Mesenchymal stem cell (in vitro differentiated cells and primary cell): ENCODE measurements around the gene TCHP.

Experiments used
- DNase-seq: peaks from one replicate; pipeline ENCODE4 v3.0.0-alpha.2; 2013
- H2AFZ ChIP-seq: one replicate; pipeline ENCODE4 v1.6.1; 2013; ENCODE audit warnings: low read depth, mild to moderate bottlenecking, control low read depth, inconsistent platforms, low read length, moderate library complexity
- H2AK5ac ChIP-seq: 2 replicates; pipeline ENCODE4 v1.6.1; 2013; ENCODE audit warnings: low read length, moderate library complexity, mild to moderate bottlenecking, inconsistent platforms; ENCODE audit not compliant: severe bottlenecking
- H2BK120ac ChIP-seq: one replicate; pipeline ENCODE4 v1.6.1; 2013; ENCODE audit warnings: low read depth, mild to moderate bottlenecking, inconsistent platforms, low read length, moderate library complexity
- H2BK12ac ChIP-seq, 2 experiments: one replicate each; pipeline ENCODE4 v1.6.1; 2013; ENCODE audit warnings: inconsistent platforms in 2 of 2, low read length in 2 of 2, mild to moderate bottlenecking in 2 of 2, moderate library complexity in 2 of 2, control low read depth in 1 of 2
- H2BK15ac ChIP-seq: one replicate; pipeline ENCODE4 v1.6.1; 2013; ENCODE audit warnings: mild to moderate bottlenecking, low read depth, inconsistent platforms; ENCODE audit not compliant: poor library complexity, severe bottlenecking
- H2BK5ac ChIP-seq: 2 replicates; pipeline ENCODE4 v1.6.1; 2013; ENCODE audit warnings: low read depth, mild to moderate bottlenecking, low read length, control low read depth, inconsistent platforms; ENCODE audit not compliant: poor library complexity, severe bottlenecking
- H3K14ac ChIP-seq, 2 experiments: one replicate each; pipeline ENCODE4 v1.6.1; 2013; ENCODE audit warnings: inconsistent platforms in 2 of 2, low read length in 2 of 2, control low read depth in 1 of 2, mild to moderate bottlenecking in 1 of 2, moderate library complexity in 1 of 2
- H3K18ac ChIP-seq, 2 experiments: one replicate each; pipeline ENCODE4 v1.6.1; 2013; ENCODE audit warnings: inconsistent platforms in 2 of 2, low read length in 2 of 2, control low read depth in 1 of 2, low read depth in 1 of 2, mild to moderate bottlenecking in 1 of 2
- H3K23ac ChIP-seq, 2 experiments: one replicate each; pipeline ENCODE4 v1.6.1; 2013; ENCODE audit warnings: inconsistent platforms in 2 of 2, low read length in 2 of 2, mild to moderate bottlenecking in 2 of 2, moderate library complexity in 2 of 2, control low read depth in 1 of 2
- H3K27ac ChIP-seq: 2 replicates; pipeline ENCODE4 v1.5.1; 2013; ENCODE audit warnings: mild to moderate bottlenecking, moderate library complexity, low read length, control low read depth, inconsistent platforms; ENCODE audit not compliant: poor library complexity, severe bottlenecking
- H3K27me3 ChIP-seq, 2 experiments: 2 replicates each; pipeline versions ENCODE4 v1.6.1 to v1.7.0; 2013; ENCODE audit warnings: low read length in 2 of 2, mild to moderate bottlenecking in 2 of 2, moderate library complexity in 2 of 2, control low read depth in 1 of 2, inconsistent platforms in 1 of 2; ENCODE audit not compliant: control insufficient read depth in 1 of 2, insufficient read depth in 1 of 2
- H3K36me3 ChIP-seq, 2 experiments: 2 replicates each; pipeline versions ENCODE4 v1.6.1 to v1.7.0; 2013; ENCODE audit warnings: low read length in 2 of 2, control low read depth in 1 of 2, inconsistent platforms in 1 of 2, low read depth in 1 of 2, mild to moderate bottlenecking in 1 of 2; ENCODE audit not compliant: insufficient read depth in 2 of 2, control insufficient read depth in 1 of 2
- H3K4ac ChIP-seq, 2 experiments: one replicate each; pipeline ENCODE4 v1.6.1; 2013; ENCODE audit warnings: inconsistent platforms in 2 of 2, low read length in 2 of 2, mild to moderate bottlenecking in 2 of 2, moderate library complexity in 2 of 2, control low read depth in 1 of 2, low read depth in 1 of 2
- H3K4me1 ChIP-seq: 2 replicates; pipeline ENCODE4 v1.6.1; 2013; ENCODE audit warnings: low read depth, low read length, control low read depth; ENCODE audit not compliant: control insufficient read depth, insufficient read depth
- H3K4me2 ChIP-seq: 2 replicates; pipeline ENCODE4 v1.6.1; 2013; ENCODE audit warnings: low read length, mild to moderate bottlenecking, inconsistent platforms; ENCODE audit not compliant: poor library complexity, severe bottlenecking
- H3K4me3 ChIP-seq, 2 experiments: 2 replicates each; pipeline versions ENCODE4 v1.5.1 to v1.7.0; 2013; ENCODE audit warnings: low read length in 2 of 2, mild to moderate bottlenecking in 2 of 2, control low read depth in 1 of 2, low read depth in 1 of 2; ENCODE audit not compliant: insufficient read depth in 1 of 2
- H3K79me1 ChIP-seq: replicated peaks from 2 replicates; pipeline ENCODE4 v1.6.1; 2013; ENCODE audit warnings: mild to moderate bottlenecking, control low read depth, low read length, inconsistent platforms; ENCODE audit not compliant: poor library complexity, severe bottlenecking
- H3K9ac ChIP-seq: 2 replicates; pipeline ENCODE4 v1.7.0; 2013; ENCODE audit warnings: mild to moderate bottlenecking, low read length, moderate library complexity
- H3K9me3 ChIP-seq: 2 replicates; pipeline ENCODE4 v1.7.0; 2013; ENCODE audit warnings: mild to moderate bottlenecking, low read length; ENCODE audit not compliant: control insufficient read depth
- H4K8ac ChIP-seq: one replicate; pipeline ENCODE4 v1.6.1; 2013; ENCODE audit warnings: inconsistent platforms, mild to moderate bottlenecking, low read length, moderate library complexity
- H4K91ac ChIP-seq: one replicate; pipeline ENCODE4 v1.6.1; 2013; ENCODE audit warnings: mild to moderate bottlenecking, low read length, inconsistent platforms
- WGBS: methylation state at CpG from one replicate; pipeline ENCODE4 v1.1.7; 2013; ENCODE audit warnings: mixed read lengths; 5-methylcytosine and 5-hydroxymethylcytosine counted together

TCHP gene

GRCh38 chr12:109923481-109924245, 23.6 kb downstream of the TCHP start:
- peak overlapping the region; percentile 14 for H4K8ac ChIP-seq
- no peak overlapping the region for H4K91ac ChIP-seq
- H3K9me3 ChIP-seq = no peaks in the 10 kb centered on the region
- H2BK15ac ChIP-seq = no peak overlapping the region
- no peak overlapping the region for H3K9ac ChIP-seq
- no peak overlapping the region for H2AFZ ChIP-seq
- H2BK5ac ChIP-seq = no peak overlapping the region
- no peak for DNase-seq
- no peak overlapping the region for H2BK120ac ChIP-seq
- no peaks in the 10 kb centered on the region for H3K27me3 ChIP-seq
- no peak overlapping the region for H3K23ac ChIP-seq
- H3K4me3 ChIP-seq = no peak overlapping the region
- no peak overlapping the region for H2AK5ac ChIP-seq
- H3K18ac ChIP-seq = no peak overlapping the region
- H3K14ac ChIP-seq = no peak overlapping the region
- no peak overlapping the region for H3K27ac ChIP-seq
- no peak overlapping the region for H3K4me2 ChIP-seq
- no peaks in the 10 kb centered on the region for H3K79me1 ChIP-seq
- WGBS = 91% methylated on average over 17 of the region's 17 CpGs
- peaks cover 2% of the 10 kb centered on the region for H3K4me1 ChIP-seq
- no peak overlapping the region for H2BK12ac ChIP-seq
- H3K4ac ChIP-seq = no peak overlapping the region
- peaks cover 47 to 56% of the 10 kb centered on the region in 2 experiments for H3K36me3 ChIP-seq

DNA sequence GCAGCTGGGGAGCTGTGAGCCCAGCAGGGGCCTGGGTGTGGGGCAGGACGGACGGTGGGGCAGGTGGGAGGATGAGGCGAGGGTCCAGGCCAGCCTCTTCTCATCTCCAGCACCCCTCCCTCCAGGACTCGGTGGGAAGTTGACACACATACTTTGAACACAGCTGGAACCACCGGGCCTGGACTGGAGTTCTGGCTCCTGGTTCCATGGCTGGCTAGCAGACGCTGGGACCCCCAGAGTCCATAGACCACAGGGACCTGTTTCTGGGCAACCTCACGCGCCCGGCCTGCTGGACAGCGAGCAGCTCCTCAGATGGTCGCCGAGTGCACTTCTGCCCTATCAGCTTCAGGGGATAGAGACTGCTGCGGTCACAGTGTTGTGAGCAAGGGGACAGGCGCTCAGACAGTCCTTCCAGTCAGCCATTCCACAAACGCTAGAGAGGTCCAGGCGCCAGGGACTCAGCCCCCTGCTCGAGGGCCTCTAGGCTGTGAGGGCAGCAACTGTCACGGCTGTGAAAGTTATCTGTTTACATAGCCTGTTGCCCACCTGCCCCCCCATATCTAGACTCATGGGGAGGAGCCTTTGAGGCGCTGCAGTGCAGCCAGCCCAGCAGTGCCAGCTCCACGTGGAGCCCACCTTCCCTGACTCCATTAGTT, 25.2 kb downstream of the TCHP start:
- no peak overlapping the region for H3K18ac ChIP-seq
- no peaks in the 10 kb centered on the region for H3K9me3 ChIP-seq
- no peak overlapping the region for H2BK12ac ChIP-seq
- no peak overlapping the region for H3K14ac ChIP-seq
- no peak overlapping the region for H3K4ac ChIP-seq
- peaks cover 2% of the 10 kb centered on the region for H3K4me1 ChIP-seq
- no peak overlapping the region for H4K8ac ChIP-seq
- no peak overlapping the region for H3K23ac ChIP-seq
- H2AFZ ChIP-seq = no peak overlapping the region
- no peaks in the 10 kb centered on the region for H3K79me1 ChIP-seq
- H3K4me3 ChIP-seq = no peak overlapping the region
- H3K27ac ChIP-seq = no peak overlapping the region
- H2BK5ac ChIP-seq = no peak overlapping the region
- H4K91ac ChIP-seq = no peak overlapping the region
- no peak for DNase-seq
- no peak overlapping the region for H3K4me2 ChIP-seq
- H2BK120ac ChIP-seq = no peak overlapping the region
- WGBS = 87% methylated on average over 20 of the region's 20 CpGs
- no peak overlapping the region for H2AK5ac ChIP-seq
- H3K27me3 ChIP-seq = no peaks in the 10 kb centered on the region
- H2BK15ac ChIP-seq = no peak overlapping the region
- H3K36me3 ChIP-seq = peaks cover 54 to 57% of the 10 kb centered on the region in 2 experiments
- H3K9ac ChIP-seq = no peak overlapping the region

DNA sequence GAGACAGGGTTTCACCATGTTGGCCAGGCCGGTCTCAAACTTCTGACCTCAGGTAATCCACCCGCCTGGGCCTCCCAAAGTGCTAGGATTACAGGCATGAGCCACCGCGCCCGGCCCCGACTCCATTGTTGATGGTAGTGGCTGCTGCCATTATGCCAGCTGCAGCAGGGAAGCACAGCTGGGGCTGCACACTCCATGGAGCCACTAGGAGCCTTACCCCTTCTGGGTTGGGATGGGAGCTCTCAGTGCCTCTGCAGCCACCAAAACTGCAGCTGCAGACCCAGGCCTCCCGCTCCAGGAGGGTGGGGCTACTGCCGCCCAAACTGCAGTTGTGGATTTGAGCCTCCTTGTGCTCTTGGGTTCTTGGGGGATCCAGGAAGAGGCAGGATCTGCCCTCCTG, 25.9 kb downstream of the TCHP start:
- H3K9me3 ChIP-seq = no peaks in the 10 kb centered on the region
- no peak overlapping the region for H4K91ac ChIP-seq
- no peak overlapping the region for H3K18ac ChIP-seq
- peaks cover 55 to 57% of the 10 kb centered on the region in 2 experiments for H3K36me3 ChIP-seq
- H3K79me1 ChIP-seq = no peaks in the 10 kb centered on the region
- H3K4me3 ChIP-seq = no peak overlapping the region
- H3K4me2 ChIP-seq = no peak overlapping the region
- no peak overlapping the region for H2BK15ac ChIP-seq
- H2AK5ac ChIP-seq = no peak overlapping the region
- H2BK120ac ChIP-seq = no peak overlapping the region
- H4K8ac ChIP-seq = no peak overlapping the region
- H2AFZ ChIP-seq = no peak overlapping the region
- peak overlapping the region in 1 of 2 experiments; percentile 27 for H3K23ac ChIP-seq
- no peak overlapping the region for H3K27ac ChIP-seq
- peaks cover 2% of the 10 kb centered on the region for H3K4me1 ChIP-seq
- no peak for DNase-seq
- no peak overlapping the region for H3K4ac ChIP-seq
- H3K27me3 ChIP-seq = no peaks in the 10 kb centered on the region
- WGBS = over 99% methylated on average over 8 of the region's 8 CpGs
- no peak overlapping the region for H2BK5ac ChIP-seq
- H3K9ac ChIP-seq = no peak overlapping the region
- H2BK12ac ChIP-seq = no peak overlapping the region
- H3K14ac ChIP-seq = no peak overlapping the region

GRCh38 chr12:109926488-109927210, 26.6 kb downstream of the TCHP start:
- peaks cover 58 to 61% of the 10 kb centered on the region in 2 experiments for H3K36me3 ChIP-seq
- WGBS = 91% methylated on average over 11 of the region's 11 CpGs
- no peak overlapping the region for H3K4ac ChIP-seq
- no peak overlapping the region for H3K4me3 ChIP-seq
- H3K23ac ChIP-seq = no peak overlapping the region
- no peak overlapping the region for H3K9ac ChIP-seq
- no peak overlapping the region for H2BK12ac ChIP-seq
- H2AFZ ChIP-seq = no peak overlapping the region
- no peak overlapping the region for H4K91ac ChIP-seq
- no peak overlapping the region for H3K18ac ChIP-seq
- no peak overlapping the region for H4K8ac ChIP-seq
- no peak overlapping the region for H2BK15ac ChIP-seq
- H2AK5ac ChIP-seq = no peak overlapping the region
- H3K4me2 ChIP-seq = no peak overlapping the region
- no peaks in the 10 kb centered on the region for H3K27me3 ChIP-seq
- DNase-seq = no peak
- peaks cover 1% of the 10 kb centered on the region for H3K79me1 ChIP-seq
- H3K14ac ChIP-seq = no peak overlapping the region
- no peaks in the 10 kb centered on the region for H3K9me3 ChIP-seq
- H3K27ac ChIP-seq = no peak overlapping the region
- H2BK120ac ChIP-seq = no peak overlapping the region
- no peak overlapping the region for H2BK5ac ChIP-seq
- H3K4me1 ChIP-seq = peaks cover 2% of the 10 kb centered on the region
